Left cardiac atrium (tissue), 4 donors: ENCODE results near the gene SUSD6. TPM values are rescaled to one million over a fixed set of nuclear protein-coding genes. Genes with fewer than 3 reads are reported as not detected.
"Not testable (repeated sequence)": the region's sequence is repeated elsewhere in the genome, so short reads cannot be mapped to it uniquely, and the experiment has no call there.

Source experiments
- ATAC-seq, 2 donors: fragments of 200-7000 bp; cut with Tn5 transposase; one replicate each; pipeline ENCODE4 v1.9.1; 2020; ENCODE audit warnings: mild to moderate bottlenecking in 2 of 2, moderate library complexity in 2 of 2
- DNase-seq: peaks from one replicate; pipeline ENCODE4 v3.0.0-alpha.2; 2020
- intact Hi-C, 2 donors: fragments of 100-400 bp; cut with DNase I; formaldehyde crosslinking; loops; one replicate each; pipeline versions ENCODE4 v1.14.1 to v1.15.1; 2022 to 2023
- total RNA-seq, 2 donors: library from RNA; stranded (reverse); fragmentation: NEBNext Ultra II Directional; extraction: Animal tissue kit (Norgen Biotek cat#: 25700); gene quantifications; one replicate each; pipeline ENCODE4 v1.2.1, GENCODE V29; 2021
- donor health status: DM: no; HTN: yes; CAD: no.
- donor health status: DM: no; HTN: yes; CAD: no; lungs with severe emphysema.
- donor health status: DM: yes; HTN: yes; CAD: no.
- donor health status: Dilated cardiomyopathy.

SUSD6 gene
- total RNA-seq, 2 donors from 2014 or later = 21.8 to 28.1 TPM

- intact Hi-C loops = no loop called here
- ATAC-seq (no peak), DNase-seq (no peak)
Observed at GRCh38 chr14:69636718-69637480, 25.5 kb downstream of the SUSD6 start.

GRCh38 chr14:69637503-69638031 lies 26.2 kb downstream of the SUSD6 start:
- intact Hi-C loops = no loop called here
- ATAC-seq = peak; percentile 43 to 47
- DNase-seq = no peak

- DNase-seq (no peak), ATAC-seq (no peak)
- intact Hi-C loops = no loop called here
Observed at GRCh38 chr14:69640931-69641330, 29.5 kb downstream of the SUSD6 start.

- intact Hi-C loops, DNase-seq, ATAC-seq: not testable (repeated sequence)
Observed at GRCh38 chr14:69642212-69642793, 30.9 kb downstream of the SUSD6 start.

GRCh38 chr14:69643430-69644200 lies 32.2 kb downstream of the SUSD6 start:
- peak; percentile 44 for DNase-seq
- ATAC-seq = peak; percentile 49 to 72
- intact Hi-C loops = no loop called here

GRCh38 chr14:69644814-69645213 lies 33.4 kb downstream of the SUSD6 start:
- ATAC-seq (no peak), DNase-seq (no peak)
- intact Hi-C loops = no loop called here

- ATAC-seq (no peak), DNase-seq (no peak)
- intact Hi-C loops = no loop called here
Observed at GRCh38 chr14:69647213-69647612, 35.8 kb downstream of the SUSD6 start.

- DNase-seq, intact Hi-C loops, ATAC-seq: not testable (repeated sequence)
Observed at GRCh38 chr14:69647642-69648041, 36.2 kb downstream of the SUSD6 start.

GRCh38 chr14:69648480-69649451 lies 37.4 kb downstream of the SUSD6 start:
- DNase-seq (no peak), ATAC-seq (peak; percentile 38 to 39)
- intact Hi-C loops = no loop called here

- DNase-seq = no peak
- intact Hi-C loops = loop anchor here in 1 of 2 donors (5.0 kb wide), 1 partner anchor 34 kb away; no protein-coding TSS in a partner anchor
- peak in 1 of 2 donors; percentile 4 for ATAC-seq
Observed at GRCh38 chr14:69650948-69651369, 39.6 kb downstream of the SUSD6 start.

- ATAC-seq = peak in 1 of 2 donors; percentile 61
- intact Hi-C loops = loop anchor here in 1 of 2 donors (5.0 kb wide), 1 partner anchor 34 kb away; no protein-coding TSS in a partner anchor
- DNase-seq = no peak
Observed at GRCh38 chr14:69651664-69652063, 40.3 kb downstream of the SUSD6 start.

GRCh38 chr14:69652942-69653684 lies 41.7 kb downstream of the SUSD6 start:
- no peak for DNase-seq
- intact Hi-C loops = loop anchor here in 1 of 2 donors (5.0 kb wide), 1 partner anchor 36 kb away; no protein-coding TSS in a partner anchor
- ATAC-seq = peak; percentile 12 to 38

GRCh38 chr14:69654116-69654515 lies 42.7 kb downstream of the SUSD6 start:
- ATAC-seq (no peak), DNase-seq (no peak)
- intact Hi-C loops = loop anchor here in 1 of 2 donors (5.0 kb wide), 1 partner anchor 37 kb away; no protein-coding TSS in a partner anchor

- ATAC-seq = peak; percentile 48 to 58
- intact Hi-C loops = no loop called here
- DNase-seq = no peak
Observed at GRCh38 chr14:69657950-69658355, 46.6 kb downstream of the SUSD6 start.

GRCh38 chr14:69658664-69659261 lies 47.4 kb downstream of the SUSD6 start:
- intact Hi-C loops = no loop called here
- DNase-seq (no peak), ATAC-seq (peak in 1 of 2 donors; percentile 42)

GRCh38 chr14:69660344-69661193 lies 49.2 kb downstream of the SUSD6 start:
- intact Hi-C loops = no loop called here
- ATAC-seq (no peak), DNase-seq (no peak)
